HG03066 (cell line): ENCODE results near the gene HIVEP3.
"Not testable (repeated sequence)": the region's sequence is repeated elsewhere in the genome, so short reads cannot be mapped to it uniquely, and the experiment has no call there.

Experiments used
- ATAC-seq: cut with Tn5 transposase; IDR thresholded peaks from one replicate; pipeline ENCODE4 v1.9.1; 2021; ENCODE audit warnings: low read depth; ENCODE audit not compliant: unreplicated experiment

HIVEP3 gene

GRCh38 chr1:41578712-41579335 is 339.9 kb downstream of the HIVEP3 start:
- ATAC-seq, result no peak

DNA sequence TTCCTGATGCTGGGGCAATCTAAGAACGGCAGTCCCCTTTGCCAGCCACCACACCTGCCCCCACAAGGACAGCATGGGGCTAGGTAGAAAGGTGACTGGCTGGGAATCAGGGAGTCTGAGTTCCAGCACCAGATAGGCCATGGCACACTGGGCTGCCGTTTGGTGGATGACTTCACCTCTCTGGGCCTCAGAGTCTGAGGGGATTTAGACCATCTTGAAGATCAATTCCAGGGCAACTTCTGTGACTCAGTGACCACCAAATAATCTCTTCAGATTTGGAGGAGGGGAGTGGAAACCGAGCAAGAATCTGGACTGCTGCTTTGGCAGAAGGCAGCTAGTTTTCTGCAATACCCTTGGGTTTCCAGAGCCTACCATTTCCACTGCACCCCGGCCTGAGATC is 342.1 kb downstream of the HIVEP3 start:
- ATAC-seq, result no peak

- ATAC-seq, result no peak
Observed at GRCh38 chr1:41576206-41576605, 342.5 kb downstream of the HIVEP3 start.

DNA sequence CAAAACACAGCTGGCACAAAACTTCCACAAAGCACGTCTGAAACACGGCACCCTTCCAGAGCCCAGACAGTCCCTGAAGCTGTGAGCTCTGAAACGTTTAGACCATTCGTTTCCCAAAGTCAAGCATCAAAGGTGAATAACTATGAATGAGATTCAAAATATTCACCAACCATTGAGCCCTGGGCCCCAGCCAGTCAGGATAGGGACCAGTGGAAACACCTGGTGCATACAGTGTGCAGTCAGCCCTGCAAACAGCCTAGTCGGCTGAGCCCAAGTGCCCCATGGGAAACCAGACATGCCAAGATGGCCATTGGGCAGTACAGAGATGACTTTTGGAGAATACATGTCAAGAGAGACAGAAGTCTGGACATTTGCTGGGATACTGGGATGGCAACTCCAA is 343.9 kb downstream of the HIVEP3 start:
- no peak for ATAC-seq

DNA sequence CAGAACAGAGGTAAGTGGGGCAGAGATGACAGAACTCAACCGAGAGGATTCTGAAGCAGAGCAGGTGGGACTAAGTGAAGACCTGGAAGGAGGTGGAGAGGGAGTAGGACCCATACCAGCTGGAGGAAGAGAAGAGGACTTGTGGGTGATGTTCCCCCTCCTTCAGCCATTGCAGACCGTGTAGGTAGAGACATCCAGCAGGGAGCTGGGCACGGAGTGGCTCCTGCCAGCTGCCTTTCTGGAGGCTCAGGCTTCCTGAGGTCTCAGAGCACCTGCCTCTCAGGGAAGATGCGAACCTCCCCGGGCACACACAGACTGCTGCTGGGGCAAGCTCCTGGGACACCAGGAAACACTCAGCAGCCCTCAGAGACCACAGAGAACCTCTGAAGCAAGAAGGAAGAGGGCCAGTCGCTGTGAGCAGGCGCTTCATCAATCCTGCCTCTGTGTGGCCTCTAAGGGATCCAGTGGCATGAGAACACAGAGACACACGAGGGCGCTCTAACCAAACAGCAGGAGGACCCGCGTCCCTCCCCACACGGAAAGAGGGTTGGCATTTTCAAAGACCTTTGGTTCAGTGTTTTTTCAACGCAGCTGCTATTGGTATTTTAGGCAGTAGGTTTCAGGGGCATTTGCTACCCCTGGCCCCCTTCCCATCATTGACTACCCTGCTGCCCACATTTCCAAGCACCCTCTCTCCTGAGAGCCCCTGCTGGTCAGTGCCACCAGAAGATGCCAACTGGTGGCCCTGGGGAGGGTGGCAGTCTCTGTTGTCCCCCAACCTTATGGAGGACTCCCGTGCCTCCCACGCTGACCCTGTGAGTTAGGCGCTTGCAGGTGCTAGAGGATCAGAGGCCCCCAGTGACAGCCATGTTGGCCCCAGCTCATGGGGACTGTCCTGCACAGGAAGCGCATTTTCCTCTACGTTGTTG is 344.7 kb downstream of the HIVEP3 start:
- no peak for ATAC-seq

DNA sequence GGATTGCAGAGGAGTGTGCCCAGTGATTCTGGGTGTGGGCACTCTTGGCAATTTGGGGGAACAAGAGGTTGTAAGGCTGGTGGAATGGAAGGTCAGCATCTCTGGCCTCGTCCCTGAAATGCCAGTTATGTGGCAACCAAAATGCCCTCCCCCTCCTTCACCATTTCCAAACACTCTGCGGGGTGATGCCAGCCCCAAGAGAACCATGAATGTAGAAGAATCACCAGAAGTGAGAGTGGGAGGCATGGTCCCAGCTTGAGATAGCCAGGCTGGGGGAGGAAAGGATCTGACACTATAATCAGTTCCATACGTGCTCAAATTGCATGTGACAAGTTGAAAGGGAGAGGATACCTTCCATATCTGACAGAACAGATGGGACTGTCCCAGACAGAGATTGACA is 345.5 kb downstream of the HIVEP3 start:
- ATAC-seq, result no peak

DNA sequence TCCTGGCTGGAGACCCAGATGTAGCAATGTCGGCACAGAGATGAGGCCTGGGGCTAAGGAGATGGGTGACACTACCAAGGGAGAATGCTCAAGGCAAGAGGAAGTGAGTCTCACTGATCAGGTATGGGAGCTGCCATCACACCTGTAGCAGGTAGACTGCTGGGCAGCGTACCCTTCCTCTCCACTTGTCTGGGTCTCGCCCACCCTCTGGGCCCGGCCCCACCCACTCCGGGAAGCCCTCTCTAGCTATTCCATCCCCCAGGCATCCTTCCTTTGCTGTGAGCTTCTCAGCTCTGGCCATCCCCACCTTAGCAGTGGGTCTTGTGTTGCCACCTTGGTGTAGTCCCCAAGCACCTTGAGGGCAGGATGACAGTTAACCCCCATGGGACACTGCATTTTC is 346.5 kb downstream of the HIVEP3 start:
- no peak for ATAC-seq

DNA sequence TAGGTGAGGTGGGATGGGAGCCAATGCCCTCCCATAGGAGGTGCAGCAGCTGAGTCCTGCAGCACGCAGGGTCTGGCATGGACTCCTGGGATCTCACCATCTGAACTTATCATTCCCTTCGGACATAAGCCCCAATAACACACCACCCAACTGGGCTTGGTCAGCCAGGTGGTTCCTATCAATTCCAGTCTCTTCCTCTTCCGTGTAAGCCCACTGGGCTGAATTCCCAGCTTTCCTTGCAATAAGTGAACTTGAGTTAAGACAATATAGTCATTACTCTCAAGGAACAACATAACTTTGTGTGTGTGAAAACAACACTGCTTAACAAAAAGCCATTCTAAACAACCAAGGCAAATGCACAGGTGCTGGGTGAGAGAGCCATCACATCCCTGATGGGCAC is 347.7 kb downstream of the HIVEP3 start:
- no peak for ATAC-seq

DNA sequence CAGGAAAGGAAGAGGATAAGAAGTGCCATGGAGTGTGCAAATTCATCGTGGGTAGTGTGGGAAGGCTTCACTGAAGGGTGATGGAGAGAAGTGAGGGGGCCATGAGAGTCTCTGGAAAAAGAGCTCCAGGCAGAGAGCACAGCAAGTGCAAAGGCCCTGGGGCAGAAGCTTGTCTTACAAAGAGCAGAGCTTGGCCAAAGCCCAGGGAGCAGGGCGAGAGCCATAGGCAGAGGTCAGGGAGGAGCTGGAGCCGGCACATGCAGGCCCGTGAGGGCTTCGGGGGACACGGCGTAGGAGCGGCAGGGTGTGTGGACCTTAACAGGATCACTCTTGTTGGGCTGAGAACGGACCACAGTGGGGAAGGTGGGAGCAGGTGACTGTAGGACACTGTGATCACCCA is 350.5 kb downstream of the HIVEP3 start:
- no peak for ATAC-seq

- no peak for ATAC-seq
Observed at GRCh38 chr1:41566969-41567368, 351.8 kb downstream of the HIVEP3 start.

GRCh38 chr1:41566274-41566885 is 352.3 kb downstream of the HIVEP3 start:
- ATAC-seq, result no peak

DNA sequence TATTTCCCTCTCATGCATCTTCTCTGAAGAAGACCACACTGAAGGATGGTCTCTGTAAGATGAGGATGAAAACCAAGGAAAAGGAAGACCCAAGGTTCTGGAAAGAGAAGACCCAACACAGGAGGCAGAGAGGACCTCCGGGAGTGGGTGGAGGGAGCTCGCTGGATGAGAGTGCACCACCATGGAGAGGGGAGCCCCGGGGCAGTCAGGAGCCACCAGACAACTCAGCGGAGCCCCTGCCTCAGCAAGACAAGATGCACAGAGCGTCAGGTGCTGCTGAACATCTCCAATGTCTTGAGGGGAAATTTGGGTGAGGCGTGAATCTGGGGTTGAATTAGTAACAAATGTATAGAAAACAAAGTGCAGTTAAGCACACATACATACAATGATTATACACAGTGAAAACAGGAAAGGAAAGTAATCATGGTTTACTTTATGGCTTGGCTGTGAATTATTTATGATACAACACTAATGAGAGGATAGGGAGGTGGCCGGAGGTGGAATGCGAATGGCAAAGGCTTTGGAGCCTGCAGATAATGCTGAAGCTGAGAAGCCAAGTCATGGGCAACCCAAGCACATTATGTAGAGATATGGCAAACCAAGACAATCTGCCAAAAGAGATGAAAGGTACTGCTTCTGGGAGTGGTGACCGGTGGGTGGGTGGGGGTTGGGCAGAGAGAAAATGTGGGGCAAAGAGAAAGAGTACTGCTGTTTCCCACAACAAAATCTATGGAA is 353.8 kb downstream of the HIVEP3 start:
- ATAC-seq, result no peak

DNA sequence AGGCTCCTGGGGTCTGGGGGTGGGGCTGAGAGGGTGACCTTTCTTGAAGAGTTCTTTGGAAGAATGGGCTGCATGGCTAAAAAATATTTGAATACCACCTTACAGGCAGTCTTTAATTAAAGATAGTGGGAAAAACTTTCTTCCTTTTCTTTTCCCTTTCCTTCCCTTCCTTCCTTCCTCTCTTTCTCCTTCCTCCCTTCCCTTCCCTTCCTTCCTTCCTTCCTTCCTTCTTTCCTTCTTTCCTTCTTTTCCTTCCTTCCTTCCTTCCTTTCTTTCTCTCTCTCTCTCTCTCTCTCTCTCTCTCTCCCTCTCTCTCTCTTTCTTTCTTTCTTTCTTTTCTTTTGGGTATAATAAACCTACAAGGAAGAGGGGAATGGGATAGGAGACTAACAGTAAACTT is 356.4 kb downstream of the HIVEP3 start:
- ATAC-seq, result no peak

DNA sequence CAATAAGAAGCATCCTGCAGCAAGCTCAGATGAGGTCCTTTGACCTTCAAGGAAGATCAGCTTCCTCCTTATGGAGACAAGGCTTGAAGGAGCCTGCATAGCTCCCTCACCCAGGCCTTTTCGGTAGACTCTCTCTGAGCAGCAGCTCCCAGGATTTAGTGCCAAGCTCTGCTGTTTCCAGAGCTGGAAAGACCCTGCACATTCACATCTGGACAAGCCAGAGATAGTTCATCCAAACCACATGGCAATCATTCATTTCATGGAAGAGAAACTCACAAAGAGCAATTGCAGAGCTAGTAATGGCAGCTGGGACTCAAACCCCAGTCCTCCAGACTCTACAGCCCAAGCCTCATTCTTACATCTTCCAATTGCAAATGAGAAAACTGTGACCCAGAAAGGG is 357.8 kb downstream of the HIVEP3 start:
- no peak for ATAC-seq

DNA sequence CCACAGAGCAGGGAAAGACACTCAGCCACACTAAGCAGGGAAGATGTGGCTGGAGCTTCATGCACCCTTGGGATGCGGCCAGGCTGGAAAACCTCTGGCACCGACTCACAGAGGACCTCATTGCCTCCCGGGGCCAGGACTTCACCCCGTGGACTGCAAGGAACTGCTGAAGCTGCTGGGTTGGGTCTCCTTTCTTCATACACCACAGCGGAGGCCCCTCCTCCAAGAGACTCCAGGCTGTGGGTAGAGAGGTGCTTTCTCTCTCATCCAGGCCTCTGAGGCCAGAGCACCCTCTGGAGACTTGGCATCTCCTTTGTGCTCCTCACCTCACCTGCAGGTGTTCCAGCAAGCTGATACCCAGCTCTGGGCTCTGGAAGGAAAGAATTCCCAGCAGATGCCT is 358.2 kb downstream of the HIVEP3 start:
- ATAC-seq, result no peak

DNA sequence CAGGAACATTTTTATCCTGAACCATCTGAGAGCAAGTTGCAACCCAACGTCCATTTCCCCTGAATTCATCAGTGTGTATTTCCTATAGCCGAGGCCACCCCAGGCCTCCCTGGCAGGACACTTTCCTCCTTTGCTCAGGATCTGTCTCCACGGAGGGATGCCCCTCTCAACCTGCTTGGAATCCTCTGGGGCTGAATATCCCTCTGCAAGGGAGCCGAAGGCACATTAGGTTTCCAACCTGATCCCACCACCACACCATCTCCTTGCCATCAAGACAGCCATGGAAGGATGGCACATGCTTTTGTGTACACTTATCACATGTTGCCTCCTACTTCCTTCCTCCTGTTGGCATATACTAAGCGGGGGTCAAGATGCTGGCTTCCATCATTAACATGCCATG is 359.4 kb downstream of the HIVEP3 start:
- ATAC-seq, result no peak

- ATAC-seq, result no peak
Observed at GRCh38 chr1:41558761-41559171, 360.0 kb downstream of the HIVEP3 start.

DNA sequence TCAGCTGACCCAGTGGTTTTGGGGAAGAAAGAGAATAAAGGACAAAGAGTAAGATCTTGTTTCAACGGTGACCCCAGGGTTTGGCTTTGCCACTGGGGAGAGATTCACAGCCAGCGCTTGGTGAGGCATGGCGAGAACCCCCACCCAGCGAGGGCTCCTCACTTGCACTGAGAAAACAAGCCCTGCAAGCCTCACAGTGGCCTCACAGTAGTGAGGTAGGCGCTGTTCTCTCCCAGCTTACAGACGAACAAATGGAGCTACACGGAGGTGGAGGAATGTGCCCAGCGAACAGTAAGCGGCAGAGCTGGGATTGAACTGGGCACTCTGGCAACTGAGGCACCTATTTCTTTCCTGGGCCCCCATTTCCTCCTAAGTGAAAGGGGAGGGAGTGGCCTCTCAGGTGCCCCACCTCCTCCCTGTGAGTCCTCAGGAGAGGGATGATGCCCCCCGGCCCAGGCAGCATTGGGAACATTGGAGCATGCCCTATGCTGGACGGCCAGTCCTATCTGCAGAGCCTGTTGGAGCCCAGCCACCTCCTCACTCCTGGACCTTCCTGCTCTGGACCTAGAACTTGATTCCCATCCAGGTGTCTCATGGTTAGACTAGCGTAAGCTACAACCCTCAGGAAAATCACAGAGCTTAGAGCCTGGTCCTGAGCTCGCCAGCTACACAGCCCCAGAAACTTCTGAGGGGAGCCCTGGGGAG is 360.8 kb downstream of the HIVEP3 start:
- ATAC-seq, result no peak

DNA sequence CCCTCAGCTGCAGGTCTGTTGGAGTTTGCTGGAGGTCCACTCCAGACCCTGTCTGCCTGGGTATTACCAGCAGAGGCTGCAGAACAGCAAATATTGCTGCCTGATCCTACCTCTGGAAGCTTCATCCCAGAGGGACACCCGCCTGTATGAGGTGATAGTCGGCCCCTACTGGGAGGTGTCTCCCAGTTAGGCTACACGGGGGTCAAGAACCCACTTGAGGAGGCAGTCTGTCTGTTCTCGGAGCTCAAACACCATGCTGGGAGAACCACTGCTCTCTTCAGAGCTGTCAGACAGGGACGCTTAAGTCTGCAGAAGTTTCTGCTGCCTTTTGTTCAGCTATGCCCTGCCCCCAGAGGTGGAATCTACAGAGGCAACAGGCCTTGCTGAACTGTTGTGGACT is 364.0 kb downstream of the HIVEP3 start:
- not testable (repeated sequence) for ATAC-seq

GRCh38 chr1:41547781-41548560 is 370.8 kb downstream of the HIVEP3 start:
- no peak for ATAC-seq
